Mammary epithelial cell (primary cell): ENCODE results near the gene ERCC4.

Experiments
- EZH2 ChIP-seq: IDR thresholded peaks from 2 replicates; pipeline ENCODE4 v1.6.1; 2012; ENCODE audit warnings: low read length, inconsistent platforms, borderline replicate concordance
- TF ChIP-seq, protein P1 (sequence below), 2 donors: IDR thresholded peaks in 1 of 2; conservative IDR thresholded peaks in 1 of 2; 2 replicates each; pipeline ENCODE4 v1.5.1; 2011 to 2012; ENCODE audit warnings: inconsistent platforms in 2 of 2, low read length in 2 of 2, mild to moderate bottlenecking in 2 of 2, control low read depth in 1 of 2, low read depth in 1 of 2; ENCODE audit not compliant: insufficient read depth in 1 of 2; ENCODE audit errors: extremely low read depth in 1 of 2

- TF ChIP-seq, protein P1, sequence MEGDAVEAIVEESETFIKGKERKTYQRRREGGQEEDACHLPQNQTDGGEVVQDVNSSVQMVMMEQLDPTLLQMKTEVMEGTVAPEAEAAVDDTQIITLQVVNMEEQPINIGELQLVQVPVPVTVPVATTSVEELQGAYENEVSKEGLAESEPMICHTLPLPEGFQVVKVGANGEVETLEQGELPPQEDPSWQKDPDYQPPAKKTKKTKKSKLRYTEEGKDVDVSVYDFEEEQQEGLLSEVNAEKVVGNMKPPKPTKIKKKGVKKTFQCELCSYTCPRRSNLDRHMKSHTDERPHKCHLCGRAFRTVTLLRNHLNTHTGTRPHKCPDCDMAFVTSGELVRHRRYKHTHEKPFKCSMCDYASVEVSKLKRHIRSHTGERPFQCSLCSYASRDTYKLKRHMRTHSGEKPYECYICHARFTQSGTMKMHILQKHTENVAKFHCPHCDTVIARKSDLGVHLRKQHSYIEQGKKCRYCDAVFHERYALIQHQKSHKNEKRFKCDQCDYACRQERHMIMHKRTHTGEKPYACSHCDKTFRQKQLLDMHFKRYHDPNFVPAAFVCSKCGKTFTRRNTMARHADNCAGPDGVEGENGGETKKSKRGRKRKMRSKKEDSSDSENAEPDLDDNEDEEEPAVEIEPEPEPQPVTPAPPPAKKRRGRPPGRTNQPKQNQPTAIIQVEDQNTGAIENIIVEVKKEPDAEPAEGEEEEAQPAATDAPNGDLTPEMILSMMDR (conservative IDR thresholded peaks at IDR 0.05 in 1 of 2, IDR thresholded peaks at IDR 0.05 in 1 of 2; ENCODE audit: extremely low read depth in 1 of 2, insufficient read depth in 1 of 2, low read depth in 1 of 2, low read length in 2 of 2) = no peak
- TF ChIP-seq EZH2 = no peak
These were observed 72.4 kb downstream of the ERCC4 start for GRCh38 chr16:13992322-13992721.
